Retina (tissue), 1 donor: Measurements from ENCODE around the gene AHCYL1.

ENCODE experiments used
- DNase-seq: peaks from one replicate; pipeline ENCODE4 v3.0.0-alpha.2; 2016

AHCYL1 gene

GRCh38 chr1:110064576-110065337 is 80.2 kb downstream of the AHCYL1 start:
- no peak for DNase-seq

DNA sequence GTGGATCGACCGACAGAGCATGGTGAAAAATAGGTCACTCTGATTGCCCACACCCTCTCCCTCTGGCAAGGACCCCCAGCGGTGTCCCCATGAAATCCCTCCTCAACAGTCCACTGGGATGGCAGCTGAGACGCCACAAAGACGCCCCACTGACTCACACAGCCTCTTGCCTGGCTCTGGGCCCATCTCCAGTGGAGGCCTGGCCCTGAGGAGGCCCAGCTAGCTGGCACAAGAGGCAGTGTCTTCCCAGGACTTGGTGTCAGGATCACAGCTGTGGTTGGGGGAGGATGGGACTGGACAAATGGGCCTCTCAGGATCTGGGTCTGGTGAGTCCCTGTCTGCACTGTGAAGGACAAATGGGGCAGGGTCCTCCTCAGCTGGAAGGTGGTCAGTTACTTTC is 81.3 kb downstream of the AHCYL1 start:
- DNase-seq, result no peak

- DNase-seq, result no peak
These were observed 82.9 kb downstream of the AHCYL1 start for GRCh38 chr1:110067479-110067892.

DNA sequence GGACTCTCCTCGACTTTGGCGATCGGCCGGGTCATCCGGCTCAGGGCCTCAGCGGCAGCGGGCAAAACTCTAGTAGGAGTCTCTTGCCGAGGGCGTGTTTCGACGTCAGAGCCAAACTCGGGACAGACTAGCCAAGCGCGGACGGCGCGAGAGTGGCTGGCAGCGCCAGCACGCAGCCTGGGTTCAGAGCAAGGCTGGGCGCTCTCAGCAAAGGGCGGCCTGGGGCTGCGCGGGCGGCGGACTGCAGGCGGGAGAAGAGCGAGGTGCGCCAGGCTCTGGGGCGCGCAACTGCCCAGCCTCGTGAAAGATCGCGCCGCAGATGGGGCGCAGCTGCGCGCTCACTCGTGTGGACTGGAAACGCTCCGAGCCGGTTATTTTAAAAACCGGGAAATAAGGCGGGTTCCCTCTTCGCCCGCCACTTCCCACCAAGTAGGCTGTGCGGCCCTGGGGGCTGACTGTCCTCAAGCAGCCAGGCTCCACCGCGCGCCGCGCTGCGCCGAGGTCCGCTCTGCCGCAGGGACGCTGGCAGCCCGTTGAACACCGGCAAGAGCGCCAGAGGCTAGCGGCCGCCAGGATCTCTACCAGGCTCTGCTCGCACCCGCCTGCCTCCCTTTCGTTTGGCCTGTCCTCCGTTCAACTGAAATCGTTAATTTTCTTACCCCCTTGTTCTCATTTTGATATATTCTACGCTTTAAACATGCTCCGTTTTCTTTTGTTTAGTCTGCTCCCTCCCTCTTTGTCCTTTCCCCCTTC is 83.5 kb downstream of the AHCYL1 start:
- DNase-seq, result peak; percentile 90

DNA sequence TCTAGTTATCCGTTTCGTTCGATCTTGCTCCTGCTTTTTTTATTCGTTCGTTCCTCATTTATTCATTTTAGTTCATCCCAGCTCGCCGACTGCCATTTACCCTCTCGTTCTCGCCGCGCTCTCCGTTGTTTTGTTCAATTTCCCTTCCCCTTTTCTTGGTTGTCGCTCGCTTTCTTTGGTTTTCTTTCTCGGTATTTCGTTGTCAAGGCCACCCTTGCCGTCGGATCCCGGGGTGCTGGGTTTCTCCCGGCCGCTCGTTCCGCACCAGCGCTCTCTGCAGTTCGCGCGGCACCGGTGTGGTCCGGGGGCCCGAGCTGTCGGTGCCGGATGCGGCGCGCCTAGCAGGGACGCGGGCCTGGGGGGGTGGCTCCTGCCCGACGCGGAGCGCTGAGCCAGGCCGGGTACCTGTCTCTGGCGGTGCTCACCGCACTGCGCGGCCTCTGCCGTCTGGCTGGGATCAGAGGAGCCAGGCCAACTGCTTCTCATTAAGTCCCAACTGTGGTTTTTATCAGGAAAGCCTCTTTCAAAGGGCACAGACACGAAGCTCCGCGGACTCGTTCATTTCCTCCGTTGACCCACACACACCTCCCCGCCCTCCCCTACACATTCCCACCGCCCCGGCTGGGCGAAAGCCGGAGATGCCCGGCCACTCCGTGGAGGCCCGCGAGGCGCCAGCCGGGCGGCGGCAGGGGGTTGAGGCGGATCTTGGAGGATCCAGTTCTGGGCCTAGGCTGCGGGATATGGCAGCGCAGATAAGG is 84.3 kb downstream of the AHCYL1 start:
- DNase-seq, result peak; percentile 85

GRCh38 chr1:110069404-110070281 is 85.1 kb downstream of the AHCYL1 start:
- DNase-seq, result peak; percentile 79

DNA sequence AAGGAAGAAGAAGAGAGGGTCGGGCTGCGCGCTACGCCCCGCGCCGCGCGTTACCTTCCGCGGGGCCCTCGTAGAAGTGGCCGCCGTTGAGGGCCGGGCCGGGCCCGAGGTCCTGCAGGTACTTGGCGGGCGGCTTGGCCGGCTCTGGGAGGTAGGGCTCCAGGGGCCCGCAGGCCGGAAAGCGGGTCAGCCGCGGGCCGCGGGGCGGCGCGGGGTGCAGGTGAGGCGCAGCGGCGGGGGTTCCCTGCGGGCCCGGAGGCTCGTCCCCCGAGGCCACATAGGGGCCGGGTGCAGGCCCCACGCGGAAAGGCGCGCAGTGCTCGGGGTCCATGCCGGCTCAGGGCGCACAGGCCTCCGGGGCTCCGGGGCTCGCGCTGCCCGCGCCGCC is 85.7 kb downstream of the AHCYL1 start:
- DNase-seq, result no peak

DNA sequence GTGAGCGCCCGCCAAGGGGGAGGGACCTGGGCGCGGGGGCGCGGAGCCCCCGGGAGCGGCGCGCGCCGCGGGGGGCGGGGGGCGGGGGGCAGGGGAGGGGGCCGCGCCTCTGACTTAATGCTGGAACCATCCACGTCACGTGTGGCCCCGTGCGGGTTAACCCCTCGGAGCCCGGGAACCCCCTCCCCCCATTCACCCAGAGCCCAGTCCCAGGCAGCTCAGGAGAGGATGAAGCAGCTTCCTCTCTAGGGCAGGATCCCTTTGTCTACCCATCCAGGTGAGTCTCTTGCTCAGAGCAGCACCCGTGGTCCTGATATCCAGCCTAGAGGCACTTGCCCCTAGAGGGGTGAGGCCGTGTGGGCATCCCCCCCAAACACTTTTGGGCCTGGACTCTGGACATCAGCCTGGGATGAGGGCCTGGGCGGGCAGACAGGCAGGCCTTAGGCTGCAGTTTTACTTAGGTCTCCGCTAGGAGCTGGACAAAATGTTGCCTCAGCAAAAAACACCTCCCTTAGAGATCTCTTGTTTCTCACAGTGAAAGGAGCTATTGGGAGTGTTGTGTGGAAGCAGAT is 86.2 kb downstream of the AHCYL1 start, which contains the start of gene ALX3:
Gene ALX3, minus strand, starts transcription at position 2 of the 572 bp plus-strand sequence. CDS start 60 bp downstream, outside the sequence.
- DNase-seq, result no peak
